Measurements from ENCODE around the gene PBX4. TPM values are rescaled to one million over a fixed set of nuclear protein-coding genes. Genes with fewer than 3 reads are reported as not detected.

The PBX4 gene
- total RNA-seq, 1 experiment from 2014 or later = 11.6 TPM

DNA sequence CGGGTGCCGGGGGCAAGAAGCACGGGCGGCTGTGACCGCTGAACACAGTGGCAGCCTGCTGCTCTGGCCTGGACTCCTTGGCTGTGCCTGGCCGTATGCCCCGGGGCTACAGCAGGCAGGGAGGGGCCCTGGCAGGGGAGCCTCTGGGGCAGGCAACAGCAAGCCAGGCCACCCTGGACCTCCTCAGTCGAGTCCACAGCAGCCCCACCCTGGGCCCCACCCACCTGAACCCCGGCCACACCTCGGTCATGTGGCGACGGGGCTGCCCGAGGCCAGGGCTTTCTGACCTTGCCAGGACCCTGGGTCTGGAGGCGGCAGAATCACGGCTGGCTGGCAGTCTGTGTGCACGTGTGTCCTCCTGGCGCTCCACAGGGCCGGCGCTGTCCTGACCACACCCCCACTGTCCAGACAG, 71.7 kb downstream of the PBX4 start:
- ATAC-seq (no peak), DNase-seq (ENCODE audit: low read depth, low spot score) (no peak)
- Histone ChIP-seq H3K9me2 (ENCODE audit: insufficient read depth) (no peaks in the 10 kb centered on the region), H3K4me1 (ENCODE audit: control insufficient read depth in 1 of 2, insufficient read depth in 2 of 2, low read length in 2 of 2) (peaks cover under 1 to 2% of the 10 kb centered on the region in 2 experiments; a peak in 2 of 4 replicates), H3K79me2 (ENCODE audit: insufficient read depth, low read length) (no peaks in the 10 kb centered on the region), H4K20me1 (ENCODE audit: insufficient read depth) (no peaks in the 10 kb centered on the region), H2AFZ (ENCODE audit: low read depth, low read length, poor library complexity, severe bottlenecking) (no peak overlapping the region), H3K27ac (ENCODE audit: low read depth, low read length) (no peak overlapping the region), H3K9me3 (ENCODE audit: control insufficient read depth in 1 of 2, insufficient read depth in 1 of 2, low read depth in 1 of 2, low read length in 2 of 2) (no peaks in the 10 kb centered on the region), H3K4me3 (replicated peaks in 1 of 2; ENCODE audit: low read depth in 1 of 2, low read length in 2 of 2) (no peak overlapping the region), H3K9ac (ENCODE audit: low read length) (no peak overlapping the region), H3K27me3 (ENCODE audit: insufficient read depth, low read length) (no peaks in the 10 kb centered on the region), H3K36me3 (ENCODE audit: control insufficient read depth in 1 of 2, insufficient read depth in 2 of 2, low read length in 2 of 2) (no peaks in the 10 kb centered on the region), H3K4me2 (ENCODE audit: low read length) (no peak overlapping the region)
- intact Hi-C loops (cut with micrococcal nuclease) = loop anchor here (10.0 kb wide), 1 partner anchor 228 kb away; no protein-coding TSS in a partner anchor
- no TSS peak for BruUV-seq (replicated peaks)
- RAD21 ChIA-PET (ENCODE audit: low non-redundant PET in 1 of 2, low total read pairs in 2 of 2, uncharacterized antibody in 2 of 2, unreplicated experiment in 2 of 2) = no interaction called here
- CTCF ChIA-PET = no interaction called here
- POLR2A ChIA-PET = no interaction called here
- no peak for TF ChIP-seq CEBPB (IDR thresholded peaks at IDR 0.05; ENCODE audit: low read depth)
- TF ChIP-seq, protein P1, sequence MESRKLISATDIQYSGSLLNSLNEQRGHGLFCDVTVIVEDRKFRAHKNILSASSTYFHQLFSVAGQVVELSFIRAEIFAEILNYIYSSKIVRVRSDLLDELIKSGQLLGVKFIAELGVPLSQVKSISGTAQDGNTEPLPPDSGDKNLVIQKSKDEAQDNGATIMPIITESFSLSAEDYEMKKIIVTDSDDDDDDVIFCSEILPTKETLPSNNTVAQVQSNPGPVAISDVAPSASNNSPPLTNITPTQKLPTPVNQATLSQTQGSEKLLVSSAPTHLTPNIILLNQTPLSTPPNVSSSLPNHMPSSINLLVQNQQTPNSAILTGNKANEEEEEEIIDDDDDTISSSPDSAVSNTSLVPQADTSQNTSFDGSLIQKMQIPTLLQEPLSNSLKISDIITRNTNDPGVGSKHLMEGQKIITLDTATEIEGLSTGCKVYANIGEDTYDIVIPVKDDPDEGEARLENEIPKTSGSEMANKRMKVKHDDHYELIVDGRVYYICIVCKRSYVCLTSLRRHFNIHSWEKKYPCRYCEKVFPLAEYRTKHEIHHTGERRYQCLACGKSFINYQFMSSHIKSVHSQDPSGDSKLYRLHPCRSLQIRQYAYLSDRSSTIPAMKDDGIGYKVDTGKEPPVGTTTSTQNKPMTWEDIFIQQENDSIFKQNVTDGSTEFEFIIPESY (IDR thresholded peaks at IDR 0.05; ENCODE audit: extremely low read depth, insufficient replicate concordance, low read length) = no peak
- no peak for TF ChIP-seq RAD21 (IDR thresholded peaks at IDR 0.05; ENCODE audit: low read depth)
- TF ChIP-seq EGR1 (IDR thresholded peaks at IDR 0.05; ENCODE audit: low read depth) = no peak
- TF ChIP-seq YY1 (IDR thresholded peaks at IDR 0.05; ENCODE audit: extremely low read depth, insufficient replicate concordance, low read depth, low read length) = no peak
- TF ChIP-seq, protein P2, sequence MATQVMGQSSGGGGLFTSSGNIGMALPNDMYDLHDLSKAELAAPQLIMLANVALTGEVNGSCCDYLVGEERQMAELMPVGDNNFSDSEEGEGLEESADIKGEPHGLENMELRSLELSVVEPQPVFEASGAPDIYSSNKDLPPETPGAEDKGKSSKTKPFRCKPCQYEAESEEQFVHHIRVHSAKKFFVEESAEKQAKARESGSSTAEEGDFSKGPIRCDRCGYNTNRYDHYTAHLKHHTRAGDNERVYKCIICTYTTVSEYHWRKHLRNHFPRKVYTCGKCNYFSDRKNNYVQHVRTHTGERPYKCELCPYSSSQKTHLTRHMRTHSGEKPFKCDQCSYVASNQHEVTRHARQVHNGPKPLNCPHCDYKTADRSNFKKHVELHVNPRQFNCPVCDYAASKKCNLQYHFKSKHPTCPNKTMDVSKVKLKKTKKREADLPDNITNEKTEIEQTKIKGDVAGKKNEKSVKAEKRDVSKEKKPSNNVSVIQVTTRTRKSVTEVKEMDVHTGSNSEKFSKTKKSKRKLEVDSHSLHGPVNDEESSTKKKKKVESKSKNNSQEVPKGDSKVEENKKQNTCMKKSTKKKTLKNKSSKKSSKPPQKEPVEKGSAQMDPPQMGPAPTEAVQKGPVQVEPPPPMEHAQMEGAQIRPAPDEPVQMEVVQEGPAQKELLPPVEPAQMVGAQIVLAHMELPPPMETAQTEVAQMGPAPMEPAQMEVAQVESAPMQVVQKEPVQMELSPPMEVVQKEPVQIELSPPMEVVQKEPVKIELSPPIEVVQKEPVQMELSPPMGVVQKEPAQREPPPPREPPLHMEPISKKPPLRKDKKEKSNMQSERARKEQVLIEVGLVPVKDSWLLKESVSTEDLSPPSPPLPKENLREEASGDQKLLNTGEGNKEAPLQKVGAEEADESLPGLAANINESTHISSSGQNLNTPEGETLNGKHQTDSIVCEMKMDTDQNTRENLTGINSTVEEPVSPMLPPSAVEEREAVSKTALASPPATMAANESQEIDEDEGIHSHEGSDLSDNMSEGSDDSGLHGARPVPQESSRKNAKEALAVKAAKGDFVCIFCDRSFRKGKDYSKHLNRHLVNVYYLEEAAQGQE (IDR thresholded peaks at IDR 0.05; ENCODE audit: low read depth) = no peak
- no peak for TF ChIP-seq JUND (IDR thresholded peaks at IDR 0.05)
- no peak for TF ChIP-seq SP1 (IDR thresholded peaks at IDR 0.05; ENCODE audit: low read depth)
- TF ChIP-seq ZNF274 (IDR thresholded peaks at IDR 0.05; ENCODE audit: low read depth, low read length) = no peak
- TF ChIP-seq ELF1 (IDR thresholded peaks at IDR 0.05; ENCODE audit: borderline replicate concordance, low read depth) = no peak
- no peak for TF ChIP-seq POLR2A (IDR thresholded peaks at IDR 0.05; ENCODE audit: borderline replicate concordance, extremely low read depth, insufficient read depth, insufficient read length)
- no peak for TF ChIP-seq CBX3 (IDR thresholded peaks at IDR 0.05; ENCODE audit: low read depth)
- no peak for TF ChIP-seq POLR2AphosphoS5 (IDR thresholded peaks at IDR 0.05; ENCODE audit: low read depth, low read length)
- TF ChIP-seq ZFX (IDR thresholded peaks at IDR 0.05) = no peak
- TF ChIP-seq, protein P3, sequence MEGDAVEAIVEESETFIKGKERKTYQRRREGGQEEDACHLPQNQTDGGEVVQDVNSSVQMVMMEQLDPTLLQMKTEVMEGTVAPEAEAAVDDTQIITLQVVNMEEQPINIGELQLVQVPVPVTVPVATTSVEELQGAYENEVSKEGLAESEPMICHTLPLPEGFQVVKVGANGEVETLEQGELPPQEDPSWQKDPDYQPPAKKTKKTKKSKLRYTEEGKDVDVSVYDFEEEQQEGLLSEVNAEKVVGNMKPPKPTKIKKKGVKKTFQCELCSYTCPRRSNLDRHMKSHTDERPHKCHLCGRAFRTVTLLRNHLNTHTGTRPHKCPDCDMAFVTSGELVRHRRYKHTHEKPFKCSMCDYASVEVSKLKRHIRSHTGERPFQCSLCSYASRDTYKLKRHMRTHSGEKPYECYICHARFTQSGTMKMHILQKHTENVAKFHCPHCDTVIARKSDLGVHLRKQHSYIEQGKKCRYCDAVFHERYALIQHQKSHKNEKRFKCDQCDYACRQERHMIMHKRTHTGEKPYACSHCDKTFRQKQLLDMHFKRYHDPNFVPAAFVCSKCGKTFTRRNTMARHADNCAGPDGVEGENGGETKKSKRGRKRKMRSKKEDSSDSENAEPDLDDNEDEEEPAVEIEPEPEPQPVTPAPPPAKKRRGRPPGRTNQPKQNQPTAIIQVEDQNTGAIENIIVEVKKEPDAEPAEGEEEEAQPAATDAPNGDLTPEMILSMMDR (IDR thresholded peaks at IDR 0.05 in 2 of 3, conservative IDR thresholded peaks at IDR 0.05 in 1 of 3; ENCODE audit: borderline replicate concordance in 1 of 3, insufficient read depth in 1 of 3, low read depth in 2 of 3, low read length in 2 of 3) = no peak
- no peak for TF ChIP-seq SIN3A (IDR thresholded peaks at IDR 0.05; ENCODE audit: low read depth)
- TF ChIP-seq, protein P4, sequence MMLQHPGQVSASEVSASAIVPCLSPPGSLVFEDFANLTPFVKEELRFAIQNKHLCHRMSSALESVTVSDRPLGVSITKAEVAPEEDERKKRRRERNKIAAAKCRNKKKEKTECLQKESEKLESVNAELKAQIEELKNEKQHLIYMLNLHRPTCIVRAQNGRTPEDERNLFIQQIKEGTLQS (IDR thresholded peaks at IDR 0.05) = no peak
- TF ChIP-seq TCF7L2 (IDR thresholded peaks at IDR 0.05; ENCODE audit: borderline replicate concordance, extremely low read depth, insufficient read depth, insufficient read length) = no peak
